ENCODE measurements around the gene ZC3H4.
"Not testable (repeated sequence)": the region's sequence is repeated elsewhere in the genome, so short reads cannot be mapped to it uniquely, and the experiment has no call there.

The ZC3H4 gene

DNA sequence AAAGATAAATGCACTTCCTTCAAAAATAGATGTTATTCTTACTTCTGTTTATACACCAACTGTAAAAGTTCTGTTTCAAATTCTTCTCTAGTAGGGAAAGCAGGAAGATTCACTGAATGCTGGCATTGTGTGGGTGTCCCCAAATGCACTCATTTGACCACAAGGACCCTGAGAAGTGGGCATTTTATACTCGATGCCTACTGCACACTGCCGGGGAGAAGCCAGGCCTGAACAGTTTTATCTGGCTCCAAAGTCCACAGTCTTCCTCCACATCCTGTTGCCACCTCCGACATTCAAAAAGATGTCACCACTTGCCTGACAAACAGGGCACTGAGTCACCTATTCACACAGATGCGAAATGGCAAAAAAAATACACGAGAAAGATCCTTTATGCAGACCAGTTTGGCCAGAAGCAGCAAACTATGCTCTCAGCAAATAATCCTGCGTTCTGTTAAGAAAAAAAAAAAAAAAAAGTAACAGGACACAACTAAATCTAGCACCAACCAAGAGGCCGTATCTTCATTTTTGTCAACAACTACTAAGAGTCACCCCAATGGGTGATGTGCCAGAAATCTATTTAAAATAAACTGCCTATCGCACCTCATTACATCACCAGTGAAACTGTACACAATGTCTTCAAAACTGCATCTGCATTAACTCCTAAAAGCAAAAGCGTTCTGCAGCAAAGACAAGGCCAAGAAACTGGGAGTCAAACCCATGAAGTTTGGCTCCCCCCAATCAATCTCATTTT lies 6.2 kb downstream of the ZC3H4 start:
- no peak for DNase-seq

GRCh38 chr19:47106821-47107201 lies 6.8 kb downstream of the ZC3H4 start:
- no peak for DNase-seq

- no peak for DNase-seq
Measured at GRCh38 chr19:47105874-47106273, 7.7 kb downstream of the ZC3H4 start.

GRCh38 chr19:47104680-47105079 lies 8.9 kb downstream of the ZC3H4 start:
- DNase-seq, result no peak

DNA sequence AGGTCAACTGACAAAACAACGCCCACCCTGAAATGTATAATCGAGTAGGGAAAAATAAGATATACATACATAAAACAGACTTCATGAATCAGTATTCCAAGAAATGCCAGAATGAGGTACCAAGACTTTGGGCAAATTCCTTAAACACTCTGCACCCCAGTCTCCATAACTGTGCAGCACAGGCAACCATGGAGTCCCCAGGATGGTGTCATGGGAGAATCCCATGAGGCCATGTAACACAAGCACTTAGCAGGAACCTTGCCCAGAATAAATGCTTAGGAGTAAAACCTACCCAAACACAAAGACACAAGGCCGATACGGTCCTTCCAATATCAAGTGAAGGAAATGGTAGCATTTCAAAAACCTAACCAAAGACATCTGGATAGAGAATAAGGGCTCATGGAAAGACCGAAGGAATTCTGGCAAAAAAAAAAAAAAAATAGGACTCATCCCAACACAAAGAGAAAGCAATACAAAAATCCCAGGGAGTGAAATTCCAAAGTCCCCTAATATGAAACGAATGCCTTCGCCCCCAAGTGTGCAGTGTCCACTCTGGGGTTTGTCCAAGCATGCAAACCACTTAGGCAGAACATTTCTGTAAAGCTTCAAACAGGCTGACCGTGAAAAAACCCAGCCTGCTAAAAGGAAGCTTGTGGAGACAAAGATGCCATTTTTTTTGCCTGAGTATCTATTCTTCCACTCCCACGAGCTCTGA lies 11.1 kb downstream of the ZC3H4 start:
- DNase-seq, result no peak

- not testable (repeated sequence) for DNase-seq
Measured at GRCh38 chr19:47101116-47101515, 12.5 kb downstream of the ZC3H4 start.

DNA sequence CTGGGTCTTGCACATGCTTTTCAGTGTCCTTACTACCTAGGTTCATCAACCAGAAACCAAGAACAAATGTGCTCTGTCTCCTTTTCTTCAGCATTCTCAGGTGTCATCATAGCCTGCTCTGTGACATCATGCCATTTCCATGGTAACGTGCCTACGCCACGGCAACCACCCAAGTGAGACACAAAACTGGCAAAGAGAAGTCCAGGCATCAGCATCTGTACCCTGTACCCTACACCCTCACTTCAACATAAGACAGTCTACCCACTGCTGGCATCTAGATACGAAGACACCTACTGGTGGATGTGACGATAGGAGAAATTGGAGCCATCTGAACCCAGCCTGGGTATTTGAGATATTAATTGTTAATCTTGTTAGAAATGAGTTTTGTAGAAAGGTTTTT lies 13.3 kb downstream of the ZC3H4 start:
- no peak for DNase-seq

DNA sequence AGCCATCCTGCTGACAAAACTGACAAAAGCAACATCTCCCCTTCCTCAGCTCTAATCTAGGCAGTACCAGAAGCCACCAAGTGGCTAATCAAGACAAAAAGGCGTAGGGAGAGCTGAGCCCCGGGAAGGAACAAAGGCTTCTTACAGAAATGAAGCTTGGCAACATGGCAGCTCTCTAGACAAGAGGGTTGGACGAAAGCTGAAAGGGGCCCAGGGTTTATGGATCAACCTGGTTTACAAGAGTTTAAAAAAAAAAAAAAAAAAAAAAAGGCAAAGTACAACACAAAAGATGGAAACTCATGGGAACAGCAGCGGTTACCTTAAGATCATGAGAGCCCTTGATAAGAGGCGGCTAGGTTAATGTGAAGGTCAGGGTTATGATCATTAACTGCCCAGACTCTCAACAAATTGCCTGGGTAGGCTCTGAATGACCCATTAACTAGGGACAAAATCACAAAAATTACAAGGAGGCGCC lies 14.0 kb downstream of the ZC3H4 start:
- DNase-seq, result no peak

GRCh38 chr19:47098608-47099007 lies 15.0 kb downstream of the ZC3H4 start:
- DNase-seq, result no peak

DNA sequence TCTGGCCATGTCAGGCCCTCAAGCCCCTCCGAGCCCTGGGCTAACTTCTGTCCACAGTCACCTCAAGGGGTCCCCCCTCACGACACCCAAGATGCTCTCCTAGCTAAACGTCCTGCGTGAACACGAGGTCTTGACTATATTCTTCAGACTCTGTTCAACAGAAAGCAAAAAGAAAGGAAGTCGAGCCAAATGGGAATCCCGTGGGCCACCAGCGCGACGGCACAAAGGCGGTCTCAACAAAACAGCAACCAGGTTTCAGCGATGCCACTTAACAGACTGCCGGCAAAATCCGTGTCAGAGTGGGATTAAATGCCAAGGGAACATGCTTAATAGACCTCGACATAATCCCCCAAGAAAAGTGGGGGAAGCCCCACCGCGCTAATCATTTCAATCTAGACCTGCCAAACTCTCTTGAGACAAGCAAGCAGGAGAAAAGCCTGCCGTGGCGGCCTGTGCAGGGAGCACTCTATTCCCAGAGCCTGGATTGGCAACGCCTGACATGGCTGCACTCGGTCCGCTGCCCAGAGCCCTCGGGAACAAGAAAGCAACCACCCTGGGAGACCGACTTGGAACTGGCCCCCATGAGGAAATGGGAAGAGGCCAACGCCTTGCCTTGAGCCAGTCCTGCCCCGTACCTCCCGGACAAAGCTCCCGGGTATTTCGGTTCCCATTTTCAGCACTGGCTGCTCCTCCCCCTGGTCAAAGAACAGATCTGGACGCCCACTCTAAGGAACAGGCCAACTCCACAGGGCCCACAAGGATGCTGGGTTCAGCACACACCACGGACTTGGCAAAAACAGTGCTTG lies 16.0 kb downstream of the ZC3H4 start:
- no peak for DNase-seq

GRCh38 chr19:47096721-47097120 lies 16.9 kb downstream of the ZC3H4 start:
- DNase-seq, result no peak

DNA sequence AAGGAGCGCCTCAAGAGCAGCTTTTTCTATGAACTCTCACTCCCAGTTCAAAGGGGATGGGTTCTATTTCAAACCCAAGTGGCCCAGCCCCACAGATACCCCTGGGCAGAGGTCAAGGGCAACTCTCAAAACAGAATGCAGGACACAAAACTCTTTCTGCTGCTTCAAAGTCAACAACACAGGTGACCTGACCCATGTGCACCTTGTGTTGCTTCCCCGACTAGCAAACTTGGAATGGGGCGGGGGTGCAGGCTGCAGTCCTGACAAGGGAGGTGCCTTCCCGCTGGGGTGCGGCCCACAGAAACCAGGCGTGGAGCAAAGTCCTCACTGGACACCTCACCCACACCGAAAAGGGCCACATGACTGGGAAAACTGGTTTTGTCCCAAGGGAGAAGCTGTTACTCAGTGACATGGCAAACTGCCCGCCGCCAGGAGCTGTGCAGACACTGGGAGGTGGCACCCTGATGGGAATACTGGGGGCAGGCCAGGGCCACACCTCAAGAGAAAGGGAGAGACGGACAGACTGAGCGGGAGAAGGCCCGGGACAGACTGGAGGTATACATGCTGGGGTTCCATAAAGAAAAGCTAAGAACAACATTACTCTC lies 17.4 kb downstream of the ZC3H4 start:
- DNase-seq, result no peak

DNA sequence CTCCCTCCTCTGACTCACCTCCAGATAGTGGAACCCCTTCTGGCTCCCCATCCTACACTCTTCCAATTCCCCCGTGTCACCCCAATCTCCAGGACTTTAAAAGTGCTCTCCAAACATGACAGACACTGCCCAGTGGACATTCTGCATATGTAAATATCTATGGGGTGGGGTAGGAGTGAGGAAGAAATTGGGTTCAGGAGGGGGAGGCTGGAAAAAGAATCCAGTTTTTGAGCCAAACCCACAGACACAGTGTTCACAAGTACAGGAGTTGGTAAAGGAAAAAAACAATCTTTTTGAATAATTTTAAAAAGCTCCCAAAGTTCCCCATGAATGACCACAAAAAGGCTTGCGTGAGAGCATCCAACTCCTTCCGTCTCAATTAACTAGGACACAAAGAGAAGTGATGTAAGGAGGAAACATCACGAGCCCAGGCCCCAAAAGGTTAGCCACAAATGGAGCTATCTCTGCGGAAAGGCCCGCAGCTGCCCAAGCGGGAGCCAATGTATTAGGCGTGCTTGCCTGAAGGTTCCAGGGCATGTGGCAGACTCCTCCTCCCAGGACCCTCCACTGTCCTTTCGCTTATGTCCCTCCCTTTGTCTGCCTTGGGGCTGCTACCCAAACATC lies 18.0 kb downstream of the ZC3H4 start:
- no peak for DNase-seq

GRCh38 chr19:47094557-47095475 lies 18.8 kb downstream of the ZC3H4 start:
- DNase-seq, result no peak

GRCh38 chr19:47093841-47094240 lies 19.7 kb downstream of the ZC3H4 start:
- DNase-seq, result no peak

- DNase-seq, result no peak
Measured at GRCh38 chr19:47093254-47093653, 20.3 kb downstream of the ZC3H4 start.

DNA sequence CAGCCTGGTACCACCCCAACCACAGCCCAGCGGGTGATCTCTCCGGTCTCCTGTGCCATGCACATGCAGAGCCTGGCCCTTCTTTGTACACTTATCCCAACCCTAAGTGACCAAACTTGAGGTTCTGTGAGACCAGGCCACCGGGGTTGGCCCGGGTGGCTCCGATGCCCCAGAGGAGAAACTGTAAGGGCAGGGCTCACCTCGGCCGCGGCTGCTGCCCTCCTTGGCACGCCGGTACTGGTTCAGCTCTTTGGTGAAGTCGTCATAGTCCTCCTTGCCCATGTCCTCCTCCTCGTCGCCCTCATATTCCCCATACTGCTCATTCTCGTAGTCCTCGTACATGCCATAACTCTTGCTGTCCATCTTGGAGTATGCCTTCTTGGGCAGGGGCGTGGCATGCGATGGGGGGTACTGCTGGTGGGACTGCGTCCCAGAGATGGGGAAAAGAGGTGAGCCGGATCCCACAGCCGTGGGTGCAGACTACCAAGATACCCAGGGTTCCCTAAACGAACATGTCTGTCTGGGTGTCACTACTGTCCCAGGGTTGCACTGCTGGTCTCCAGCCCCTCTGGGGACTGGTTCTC lies 23.7 kb downstream of the ZC3H4 start:
- no peak for DNase-seq

DNA sequence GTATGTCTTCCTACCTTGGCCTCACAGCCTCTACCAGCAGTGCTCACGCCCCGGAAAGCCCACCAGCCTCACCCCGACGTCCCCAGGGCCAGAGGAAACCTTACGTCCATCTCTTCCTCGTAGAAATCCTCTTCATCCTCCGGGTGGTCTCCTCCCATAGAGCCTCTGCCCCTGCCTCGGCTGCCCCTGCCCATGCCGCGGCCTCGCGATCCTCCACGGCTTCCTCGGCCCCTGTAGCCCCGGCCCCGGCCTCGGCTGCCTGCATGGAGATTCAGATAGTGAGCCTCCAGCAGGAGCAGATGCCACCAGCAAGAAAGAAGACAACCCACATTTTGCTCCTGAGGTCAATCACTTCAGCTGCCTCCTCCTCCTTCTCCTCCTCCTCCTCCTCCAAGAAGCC lies 27.3 kb downstream of the ZC3H4 start:
- DNase-seq, result no peak

GRCh38 chr19:47084879-47085439 lies 28.6 kb downstream of the ZC3H4 start:
- no peak for DNase-seq

- DNase-seq, result no peak
Measured at GRCh38 chr19:47082493-47082892, 31.1 kb downstream of the ZC3H4 start.

- no peak for DNase-seq
Measured at GRCh38 chr19:47081095-47081494, 32.5 kb downstream of the ZC3H4 start.

Measured in RPMI8226 (cell line).